SK-N-SH (cell line): ENCODE results near the gene CD22.

Source experiments
- CTCF ChIP-seq: fragments of 200-600 bp; sonication (generic); IDR thresholded peaks from 2 replicates; pipeline ENCODE4 v1.6.1; 2017; ENCODE audit warnings: antibody characterized with exemption, mild to moderate bottlenecking, moderate library complexity
- ELF1 ChIP-seq: IDR thresholded peaks from 2 replicates; pipeline ENCODE4 v1.4.0; 2012
- EP300 ChIP-seq, 2 experiments: IDR thresholded peaks; 2 replicates each; pipeline versions ENCODE4 v1.4.0 to v1.6.1; 2012; ENCODE audit warnings: borderline replicate concordance in 1 of 2, low read depth in 1 of 2, low read length in 1 of 2
- EZH2phosphoT487 ChIP-seq: fragments of 200-600 bp; sonication (generic); IDR thresholded peaks from 2 replicates; pipeline ENCODE4 v1.6.1; 2017; ENCODE audit warnings: low read depth, mixed run types, mild to moderate bottlenecking, antibody characterized with exemption, moderate library complexity, borderline replicate concordance
- FOXM1 ChIP-seq: IDR thresholded peaks from 2 replicates; pipeline ENCODE4 v1.4.0; 2012; ENCODE audit warnings: low read depth, mild to moderate bottlenecking
- GABPA ChIP-seq: IDR thresholded peaks from 2 replicates; pipeline ENCODE4 v1.4.0; 2012; ENCODE audit warnings: low read depth, mild to moderate bottlenecking
- NRF1 ChIP-seq: IDR thresholded peaks from 2 replicates; pipeline ENCODE4 v1.6.1; 2012; ENCODE audit warnings: low read depth, mild to moderate bottlenecking, low read length
- POLR2AphosphoS5 ChIP-seq: IDR thresholded peaks from 2 replicates; pipeline ENCODE4 v1.6.1; 2012; ENCODE audit warnings: low read depth, low read length
- RXRA ChIP-seq: IDR thresholded peaks from 2 replicates; pipeline ENCODE4 v1.4.0; 2012; ENCODE audit warnings: low read depth, mild to moderate bottlenecking, borderline replicate concordance
- TEAD4 ChIP-seq: IDR thresholded peaks from 2 replicates; pipeline ENCODE4 v1.4.0; 2012; ENCODE audit warnings: mild to moderate bottlenecking, borderline replicate concordance; ENCODE audit not compliant: insufficient read depth
- USF1 ChIP-seq: IDR thresholded peaks from 2 replicates; pipeline ENCODE4 v1.4.0; 2012; ENCODE audit warnings: low read depth, borderline replicate concordance
- USF2 ChIP-seq: fragments of 150-350 bp; IDR thresholded peaks from 2 replicates; pipeline ENCODE4 v1.6.1; 2017; ENCODE audit warnings: antibody characterized with exemption, low read length, low read depth, borderline replicate concordance
- YY1 ChIP-seq: IDR thresholded peaks from 2 replicates; pipeline ENCODE4 v1.4.0; 2012; ENCODE audit warnings: low read depth, mild to moderate bottlenecking

- TF ChIP-seq USF2: no peak
- TF ChIP-seq CTCF: no peak
- no peak for TF ChIP-seq RXRA
- no peak for TF ChIP-seq GABPA
- no peak for TF ChIP-seq NRF1
- TF ChIP-seq USF1: no peak
- TF ChIP-seq FOXM1: no peak
- no peak for TF ChIP-seq POLR2AphosphoS5
- no peak for TF ChIP-seq TEAD4
- no peak for TF ChIP-seq ELF1
- no peak for TF ChIP-seq EZH2phosphoT487
- no peak for TF ChIP-seq YY1
- no peak for TF ChIP-seq EP300 (IDR thresholded peaks at IDR 0.05; ENCODE audit: borderline replicate concordance in 1 of 2, low read depth in 1 of 2, low read length in 1 of 2)
Measured at GRCh38 chr19:35341565-35342225, 12.7 kb downstream of the CD22 start.
